WTC11 (cell line): ENCODE measurements around the gene IQCF2. TPM values are rescaled to one million over a fixed set of nuclear protein-coding genes. Genes with fewer than 3 reads are reported as not detected.
"Not testable (repeated sequence)": the region's sequence is repeated elsewhere in the genome, so short reads cannot be mapped to it uniquely, and the experiment has no call there.

Experiments
- ATAC-seq: fragments of 200-7000 bp; cut with Tn5 transposase; 2 replicates; pipeline ENCODE4 v1.10.0; 2021; ENCODE audit warnings: mild to moderate bottlenecking, moderate library complexity
- CTCF ChIA-PET: fragments of 300-600 bp; sonication (Branson Sonifier 250); formaldehyde crosslinking; loops from one replicate; lab custom pipeline; 2021; ENCODE audit warnings: antibody characterized with exemption; lab: Charles Lee
- POLR2A ChIA-PET: fragments of 350-600 bp; sonication (Branson Sonifier 250); formaldehyde crosslinking; loops from one replicate; lab custom pipeline; 2021; ENCODE audit warnings: antibody characterized with exemption; lab: Charles Lee
- DNase-seq: peaks from one replicate; pipeline ENCODE4 v3.0.0; 2021; ENCODE audit warnings: low spot score
- H3K27ac Mint-ChIP-seq: 2 replicates; pipeline ENCODE4 v1.8.0; 2021; ENCODE audit warnings: mixed read lengths
- H3K27me3 Mint-ChIP-seq: 2 replicates; pipeline ENCODE4 v1.8.0; 2021; ENCODE audit warnings: low read depth, mild to moderate bottlenecking, moderate library complexity, mixed read lengths
- H3K36me3 Mint-ChIP-seq: 2 replicates; pipeline ENCODE4 v1.8.0; 2021; ENCODE audit warnings: mixed read lengths
- H3K4me1 Mint-ChIP-seq: 2 replicates; pipeline ENCODE4 v1.8.0; 2022; ENCODE audit warnings: mixed read lengths
- H3K4me3 Mint-ChIP-seq: 2 replicates; pipeline ENCODE4 v1.8.0; 2021; ENCODE audit warnings: mild to moderate bottlenecking, moderate library complexity, mixed read lengths
- H3K9me3 Mint-ChIP-seq: 2 replicates; pipeline ENCODE4 v1.8.0; 2021; ENCODE audit warnings: mixed read lengths
- ATF1 ChIP-seq: sonication (generic); formaldehyde crosslinking; IDR thresholded peaks from 2 replicates; pipeline ENCODE4 v1.8.1; 2023; ENCODE audit warnings: mild to moderate bottlenecking, moderate library complexity, missing genetic modification reagents
- CREM ChIP-seq: sonication (generic); formaldehyde crosslinking; IDR thresholded peaks from 2 replicates; pipeline ENCODE4 v1.8.1; 2022; ENCODE audit warnings: mild to moderate bottlenecking, missing genetic modification reagents, moderate library complexity
- ERG ChIP-seq: fragments of 250-450 bp; sonication (Bioruptor Pico); IDR thresholded peaks from 2 replicates; pipeline ENCODE4 v1.8.0; 2021; ENCODE audit warnings: mild to moderate bottlenecking
- JUN ChIP-seq: sonication (generic); formaldehyde crosslinking; IDR thresholded peaks from 2 replicates; pipeline ENCODE4 v1.8.0; 2023; ENCODE audit warnings: mild to moderate bottlenecking, missing genetic modification reagents
- OVOL2 ChIP-seq: fragments of 250-450 bp; sonication (Bioruptor Pico); IDR thresholded peaks from 2 replicates; pipeline ENCODE4 v1.9.0; 2021; ENCODE audit warnings: mild to moderate bottlenecking, borderline replicate concordance
- PRRX2 ChIP-seq: fragments of 250-450 bp; sonication (Bioruptor Pico); IDR thresholded peaks from 2 replicates; pipeline ENCODE4 v1.8.0; 2021; ENCODE audit warnings: mild to moderate bottlenecking
- RORB ChIP-seq: fragments of 250-450 bp; sonication (Bioruptor Pico); IDR thresholded peaks from 2 replicates; pipeline ENCODE4 v1.9.0; 2021; ENCODE audit warnings: mild to moderate bottlenecking
- TP53 ChIP-seq: sonication (generic); formaldehyde crosslinking; IDR thresholded peaks from 2 replicates; pipeline ENCODE4 v1.8.1; 2023; ENCODE audit warnings: mild to moderate bottlenecking, missing genetic modification reagents
- ZNF219 ChIP-seq: sonication (generic); formaldehyde crosslinking; IDR thresholded peaks from 2 replicates; pipeline ENCODE4 v1.8.0; 2023; ENCODE audit warnings: missing genetic modification reagents, mild to moderate bottlenecking, borderline replicate concordance
- ZNF532 ChIP-seq: fragments of 250-450 bp; sonication (Bioruptor Pico); IDR thresholded peaks from 2 replicates; pipeline ENCODE4 v1.9.0; 2021; ENCODE audit warnings: mild to moderate bottlenecking, borderline replicate concordance
- total RNA-seq: library from RNA; stranded (reverse); gene quantifications from 3 replicates; pipeline ENCODE4 v1.2.3, GENCODE V29; 2021
- TF ChIP-seq, protein P1 (sequence below): sonication (generic); formaldehyde crosslinking; IDR thresholded peaks from 2 replicates; pipeline ENCODE4 v1.8.1; 2023; ENCODE audit warnings: mild to moderate bottlenecking, missing genetic modification reagents, borderline replicate concordance
- TF ChIP-seq, protein P2 (sequence below): sonication (generic); formaldehyde crosslinking; IDR thresholded peaks from 2 replicates; pipeline ENCODE4 v1.8.1; 2023; ENCODE audit warnings: mild to moderate bottlenecking, missing genetic modification reagents, moderate library complexity

Gene IQCF2
- total RNA-seq, 1 experiment from 2014 or later = not detected

DNA sequence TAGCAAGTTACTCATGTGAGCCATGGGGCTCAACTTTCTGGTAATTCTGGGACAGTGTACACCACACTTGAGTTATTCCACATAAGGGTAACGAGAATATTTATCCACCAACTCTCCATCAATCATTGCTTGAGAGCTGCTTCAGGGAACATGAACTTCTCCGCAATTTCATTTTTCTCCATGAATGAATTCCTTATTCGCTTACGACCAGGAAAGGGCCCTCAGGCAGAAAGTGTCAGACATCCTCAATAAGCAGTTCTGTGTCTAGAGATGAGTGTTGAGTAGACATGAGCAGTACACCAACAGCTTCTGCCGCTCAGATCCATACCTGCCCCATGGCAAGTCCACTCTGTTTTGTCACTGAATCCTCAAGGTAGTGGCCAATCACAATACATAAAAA is 24.8 kb upstream of the IQCF2 start (continued):
- no peak for TF ChIP-seq JUN (CRISPR knock-in tag)

DNA sequence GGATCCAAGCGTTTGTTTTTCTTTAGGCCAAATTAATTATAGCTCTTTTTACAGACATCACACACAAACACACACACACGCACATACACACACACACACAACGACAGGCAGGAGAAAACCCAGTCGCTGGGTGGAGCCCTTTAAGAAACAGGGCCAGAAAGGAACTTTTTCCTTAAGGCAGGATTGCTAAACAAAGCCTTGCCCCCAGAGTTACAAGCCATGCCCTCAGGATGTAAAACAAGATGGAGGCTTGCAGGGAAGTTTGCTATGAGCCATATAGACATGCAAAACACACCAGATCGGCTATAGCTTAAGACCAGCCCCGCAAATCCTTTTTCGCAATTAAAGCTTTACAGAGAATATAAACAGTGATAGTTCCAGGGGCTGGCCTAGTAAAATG is 16.3 kb upstream of the IQCF2 start:
- ChIA-PET POLR2A (interaction anchor here (0.6 kb wide), 1 partner anchor 1189 kb away, joined by 3 read pairs; no protein-coding TSS in a partner anchor), CTCF (interaction anchor here (1.4 to 2.1 kb wide), 4 partner anchors 25 to 135 kb away, joined by 3 to 13 read pairs (median 6); no protein-coding TSS in a partner anchor)
- ATAC-seq = peak; percentile 90
- Mint-ChIP-seq H3K27me3 (no peaks in the 10 kb centered on the region), H3K9me3 (peaks cover 34% of the 10 kb centered on the region), H3K4me3 (no peak overlapping the region), H3K36me3 (0 out of 2 replicates have a peak, but pooled peaks cover under 1% of the 10 kb centered on the region), H3K4me1 (peaks cover 15% of the 10 kb centered on the region), H3K27ac (peak overlapping the region; percentile 64)
- peak; percentile 23 for DNase-seq
- no peak for TF ChIP-seq OVOL2 (CRISPR knock-in tag)
- TF ChIP-seq ERG (CRISPR knock-in tag) = no peak
- no peak for TF ChIP-seq RORB (CRISPR knock-in tag)

DNA sequence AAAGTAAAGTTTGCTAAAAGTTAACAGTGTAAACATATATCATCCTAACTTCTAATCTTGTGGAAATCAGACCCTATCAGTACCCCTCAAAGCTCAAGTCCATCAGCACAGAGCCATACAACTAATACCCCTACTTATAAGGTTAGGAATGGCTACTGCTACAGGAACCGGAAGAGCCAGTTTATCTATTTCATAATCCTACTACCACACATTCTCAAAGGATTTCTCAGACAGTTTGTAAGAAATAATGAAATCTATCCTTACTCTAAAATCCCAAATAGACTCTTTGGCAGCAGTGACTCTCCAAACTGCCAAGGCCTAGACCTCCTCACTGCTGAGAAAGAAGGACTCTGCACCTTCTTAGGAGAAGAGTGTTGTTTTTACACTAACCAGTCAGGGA is 6.0 kb upstream of the IQCF2 start:
- Mint-ChIP-seq H3K9me3 (peaks cover 44% of the 10 kb centered on the region), H3K36me3 (peaks cover 13% of the 10 kb centered on the region), H3K27me3 (peaks cover 16% of the 10 kb centered on the region)
- H3K27ac Mint-ChIP-seq, POLR2A ChIA-PET, CTCF ChIA-PET, H3K4me3 Mint-ChIP-seq, H3K4me1 Mint-ChIP-seq, ATAC-seq, DNase-seq: not testable (repeated sequence)

DNA sequence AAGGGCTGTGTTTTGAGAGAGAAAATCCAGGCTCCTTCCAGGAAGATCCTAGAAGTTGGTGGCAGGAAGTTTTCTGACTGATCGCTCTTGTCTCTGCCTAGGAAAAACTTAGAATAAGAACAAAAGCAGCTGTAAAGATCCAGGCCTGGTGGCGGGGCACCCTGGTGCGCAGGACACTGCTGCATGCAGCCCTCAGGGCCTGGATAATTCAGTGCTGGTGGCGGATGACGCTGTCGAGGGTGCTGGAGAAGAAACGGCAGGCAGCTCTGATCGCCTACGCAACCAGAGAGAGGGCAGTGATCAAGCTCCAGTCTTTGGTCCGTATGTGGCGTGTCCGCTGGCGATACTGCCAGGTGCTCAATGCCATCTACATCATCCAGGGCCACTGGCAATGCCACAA is 1.5 kb downstream of the IQCF2 start:
- H3K36me3 Mint-ChIP-seq = peaks cover 3% of the 10 kb centered on the region; the same call in 1 of the 2 replicates
- DNase-seq (no peak), ATAC-seq (peak; percentile 79)
- H3K4me3 Mint-ChIP-seq = no peak overlapping the region
- H3K9me3 Mint-ChIP-seq = peaks cover 18% of the 10 kb centered on the region
- TF ChIP-seq PRRX2 (CRISPR knock-in tag) (no peak), TP53 (no peak), ZNF219 (CRISPR knock-in tag) (no peak), OVOL2 (CRISPR knock-in tag) (no peak), ATF1 (CRISPR knock-in tag) (no peak), CREM (CRISPR knock-in tag) (no peak), ZNF532 (no peak)
- TF ChIP-seq, protein P1, sequence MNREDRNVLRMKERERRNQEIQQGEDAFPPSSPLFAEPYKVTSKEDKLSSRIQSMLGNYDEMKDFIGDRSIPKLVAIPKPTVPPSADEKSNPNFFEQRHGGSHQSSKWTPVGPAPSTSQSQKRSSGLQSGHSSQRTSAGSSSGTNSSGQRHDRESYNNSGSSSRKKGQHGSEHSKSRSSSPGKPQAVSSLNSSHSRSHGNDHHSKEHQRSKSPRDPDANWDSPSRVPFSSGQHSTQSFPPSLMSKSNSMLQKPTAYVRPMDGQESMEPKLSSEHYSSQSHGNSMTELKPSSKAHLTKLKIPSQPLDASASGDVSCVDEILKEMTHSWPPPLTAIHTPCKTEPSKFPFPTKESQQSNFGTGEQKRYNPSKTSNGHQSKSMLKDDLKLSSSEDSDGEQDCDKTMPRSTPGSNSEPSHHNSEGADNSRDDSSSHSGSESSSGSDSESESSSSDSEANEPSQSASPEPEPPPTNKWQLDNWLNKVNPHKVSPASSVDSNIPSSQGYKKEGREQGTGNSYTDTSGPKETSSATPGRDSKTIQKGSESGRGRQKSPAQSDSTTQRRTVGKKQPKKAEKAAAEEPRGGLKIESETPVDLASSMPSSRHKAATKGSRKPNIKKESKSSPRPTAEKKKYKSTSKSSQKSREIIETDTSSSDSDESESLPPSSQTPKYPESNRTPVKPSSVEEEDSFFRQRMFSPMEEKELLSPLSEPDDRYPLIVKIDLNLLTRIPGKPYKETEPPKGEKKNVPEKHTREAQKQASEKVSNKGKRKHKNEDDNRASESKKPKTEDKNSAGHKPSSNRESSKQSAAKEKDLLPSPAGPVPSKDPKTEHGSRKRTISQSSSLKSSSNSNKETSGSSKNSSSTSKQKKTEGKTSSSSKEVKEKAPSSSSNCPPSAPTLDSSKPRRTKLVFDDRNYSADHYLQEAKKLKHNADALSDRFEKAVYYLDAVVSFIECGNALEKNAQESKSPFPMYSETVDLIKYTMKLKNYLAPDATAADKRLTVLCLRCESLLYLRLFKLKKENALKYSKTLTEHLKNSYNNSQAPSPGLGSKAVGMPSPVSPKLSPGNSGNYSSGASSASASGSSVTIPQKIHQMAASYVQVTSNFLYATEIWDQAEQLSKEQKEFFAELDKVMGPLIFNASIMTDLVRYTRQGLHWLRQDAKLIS = no peak
- TF ChIP-seq, protein P2, sequence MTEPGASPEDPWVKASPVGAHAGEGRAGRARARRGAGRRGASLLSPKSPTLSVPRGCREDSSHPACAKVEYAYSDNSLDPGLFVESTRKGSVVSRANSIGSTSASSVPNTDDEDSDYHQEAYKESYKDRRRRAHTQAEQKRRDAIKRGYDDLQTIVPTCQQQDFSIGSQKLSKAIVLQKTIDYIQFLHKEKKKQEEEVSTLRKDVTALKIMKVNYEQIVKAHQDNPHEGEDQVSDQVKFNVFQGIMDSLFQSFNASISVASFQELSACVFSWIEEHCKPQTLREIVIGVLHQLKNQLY = no peak
- ChIA-PET CTCF (no interaction called here), POLR2A (no interaction called here)
- no peak overlapping the region for H3K27ac Mint-ChIP-seq
- peaks cover 12% of the 10 kb centered on the region for H3K4me1 Mint-ChIP-seq
- H3K27me3 Mint-ChIP-seq = no peaks in the 10 kb centered on the region

- ATAC-seq, H3K27ac Mint-ChIP-seq, H3K9me3 Mint-ChIP-seq, H3K36me3 Mint-ChIP-seq, POLR2A ChIA-PET, H3K4me3 Mint-ChIP-seq, H3K27me3 Mint-ChIP-seq, DNase-seq: not testable (repeated sequence)
- CTCF ChIA-PET = interaction anchor here (1.1 kb wide), 1 partner anchor 49 kb away, joined by 9 read pairs; no protein-coding TSS in a partner anchor
- peaks cover 17% of the 10 kb centered on the region for H3K4me1 Mint-ChIP-seq
These were observed 7.5 kb downstream of the IQCF2 start for GRCh38 chr3:51868896-51869295.
